A549 (cell line): ENCODE measurements around the gene CRB2.

ENCODE experiments used
- ESRRA ChIP-seq: fragments of 150-350 bp; IDR thresholded peaks from 2 replicates; pipeline ENCODE4 v1.6.1; 2014; ENCODE audit warnings: mild to moderate bottlenecking, low read length, borderline replicate concordance
- GATA3 ChIP-seq: IDR thresholded peaks from 2 replicates; pipeline ENCODE4 v1.6.1; 2012; ENCODE audit warnings: borderline replicate concordance
- HOXA7 ChIP-seq: fragments of 250-450 bp; sonication (Bioruptor Pico); IDR thresholded peaks from 2 replicates; pipeline ENCODE4 v1.5.0; 2020; ENCODE audit warnings: mild to moderate bottlenecking, moderate library complexity
- JUN ChIP-seq, 2 experiments: fragments of >200 bp; sonication (Bioruptor Twin); formaldehyde crosslinking; IDR thresholded peaks; 2 replicates in 1 of 2; 3 replicates in 1 of 2; pipeline ENCODE4 v1.6.1; 2016 to 2017
- KDM1A ChIP-seq: fragments of 200-600 bp; sonication (generic); IDR thresholded peaks from 2 replicates; pipeline ENCODE4 v1.6.1; 2016; ENCODE audit warnings: low read depth, mild to moderate bottlenecking
- MAFK ChIP-seq: fragments of 450-650 bp; IDR thresholded peaks from 2 replicates; pipeline ENCODE4 v1.6.1; 2014; ENCODE audit not compliant: partially characterized antibody
- POLR2A ChIP-seq: IDR thresholded peaks from 2 replicates; pipeline ENCODE4 v1.6.1; 2012; ENCODE audit warnings: mild to moderate bottlenecking, low read length
- RAD21 ChIP-seq, 2 experiments: fragments of >200 bp in 1 of 2; sonication (Bioruptor Twin) in 1 of 2; formaldehyde crosslinking in 1 of 2; IDR thresholded peaks in 1 of 2; conservative IDR thresholded peaks in 1 of 2; 2 replicates in 1 of 2; 3 replicates in 1 of 2; pipeline ENCODE4 v1.6.1; 2012 to 2018; ENCODE audit warnings: inconsistent platforms in 1 of 2
- RCOR1 ChIP-seq: fragments of 150-350 bp; IDR thresholded peaks from 2 replicates; pipeline ENCODE4 v1.6.1; 2014; ENCODE audit warnings: antibody characterized with exemption, low read length, low read depth
- TF ChIP-seq, protein P1 (sequence below): IDR thresholded peaks from 2 replicates; pipeline ENCODE4 v1.6.1; 2012
- TF ChIP-seq, protein P2 (sequence below): fragments of >200 bp; sonication (Bioruptor Twin); formaldehyde crosslinking; IDR thresholded peaks from 3 replicates; pipeline ENCODE4 v1.5.1; 2016
- TF ChIP-seq, protein P3 (sequence below): fragments of 200-600 bp; sonication (generic); IDR thresholded peaks from 2 replicates; pipeline ENCODE4 v1.6.1; 2016; ENCODE audit warnings: antibody characterized with exemption, mild to moderate bottlenecking, moderate library complexity

DNA sequence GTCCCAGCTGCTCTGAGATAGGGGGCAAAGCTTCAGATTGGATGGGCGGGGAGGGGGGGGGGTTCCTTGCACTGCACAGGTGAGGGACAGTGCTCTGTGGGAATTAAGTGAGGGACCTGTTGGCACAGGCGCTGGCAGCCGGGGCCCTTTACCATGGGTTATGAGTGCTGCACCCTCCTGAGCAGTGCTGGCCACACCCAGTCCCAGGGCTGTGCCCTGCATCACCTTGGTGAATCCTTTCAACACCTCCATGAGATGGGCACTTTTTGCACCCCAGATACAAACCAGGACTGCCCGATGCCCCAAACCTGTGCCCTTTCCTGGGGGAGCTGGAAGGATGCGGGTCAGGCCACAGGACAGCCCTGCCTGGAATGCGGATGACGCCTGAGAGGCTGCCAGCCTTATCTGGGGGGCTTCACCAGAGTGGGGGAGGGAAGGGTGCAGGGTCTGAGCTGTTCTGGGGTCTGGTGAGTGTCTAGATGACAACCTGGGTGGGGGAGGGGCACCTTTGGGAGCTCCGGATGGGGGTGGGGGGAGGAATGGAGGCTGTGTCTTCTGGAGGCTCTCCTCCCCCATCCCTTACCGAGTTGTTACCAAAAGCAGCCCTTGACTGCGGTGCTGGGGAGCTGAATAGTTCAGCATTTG, 5.2 kb downstream of the CRB2 start:
- TF ChIP-seq KDM1A = no peak
- no peak for TF ChIP-seq MAFK
- TF ChIP-seq RAD21 (conservative IDR thresholded peaks at IDR 0.05 in 1 of 2, IDR thresholded peaks at IDR 0.05 in 1 of 2) = no peak
- TF ChIP-seq JUN (IDR thresholded peaks at IDR 0.05) = no peak
- TF ChIP-seq, protein P1, sequence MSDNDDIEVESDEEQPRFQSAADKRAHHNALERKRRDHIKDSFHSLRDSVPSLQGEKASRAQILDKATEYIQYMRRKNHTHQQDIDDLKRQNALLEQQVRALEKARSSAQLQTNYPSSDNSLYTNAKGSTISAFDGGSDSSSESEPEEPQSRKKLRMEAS = no peak
- TF ChIP-seq POLR2A = no peak
- TF ChIP-seq, protein P2, sequence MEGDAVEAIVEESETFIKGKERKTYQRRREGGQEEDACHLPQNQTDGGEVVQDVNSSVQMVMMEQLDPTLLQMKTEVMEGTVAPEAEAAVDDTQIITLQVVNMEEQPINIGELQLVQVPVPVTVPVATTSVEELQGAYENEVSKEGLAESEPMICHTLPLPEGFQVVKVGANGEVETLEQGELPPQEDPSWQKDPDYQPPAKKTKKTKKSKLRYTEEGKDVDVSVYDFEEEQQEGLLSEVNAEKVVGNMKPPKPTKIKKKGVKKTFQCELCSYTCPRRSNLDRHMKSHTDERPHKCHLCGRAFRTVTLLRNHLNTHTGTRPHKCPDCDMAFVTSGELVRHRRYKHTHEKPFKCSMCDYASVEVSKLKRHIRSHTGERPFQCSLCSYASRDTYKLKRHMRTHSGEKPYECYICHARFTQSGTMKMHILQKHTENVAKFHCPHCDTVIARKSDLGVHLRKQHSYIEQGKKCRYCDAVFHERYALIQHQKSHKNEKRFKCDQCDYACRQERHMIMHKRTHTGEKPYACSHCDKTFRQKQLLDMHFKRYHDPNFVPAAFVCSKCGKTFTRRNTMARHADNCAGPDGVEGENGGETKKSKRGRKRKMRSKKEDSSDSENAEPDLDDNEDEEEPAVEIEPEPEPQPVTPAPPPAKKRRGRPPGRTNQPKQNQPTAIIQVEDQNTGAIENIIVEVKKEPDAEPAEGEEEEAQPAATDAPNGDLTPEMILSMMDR = no peak
- TF ChIP-seq GATA3 = no peak
- no peak for TF ChIP-seq HOXA7 (CRISPR knock-in tag)
- TF ChIP-seq ESRRA = no peak
- TF ChIP-seq, protein P3, sequence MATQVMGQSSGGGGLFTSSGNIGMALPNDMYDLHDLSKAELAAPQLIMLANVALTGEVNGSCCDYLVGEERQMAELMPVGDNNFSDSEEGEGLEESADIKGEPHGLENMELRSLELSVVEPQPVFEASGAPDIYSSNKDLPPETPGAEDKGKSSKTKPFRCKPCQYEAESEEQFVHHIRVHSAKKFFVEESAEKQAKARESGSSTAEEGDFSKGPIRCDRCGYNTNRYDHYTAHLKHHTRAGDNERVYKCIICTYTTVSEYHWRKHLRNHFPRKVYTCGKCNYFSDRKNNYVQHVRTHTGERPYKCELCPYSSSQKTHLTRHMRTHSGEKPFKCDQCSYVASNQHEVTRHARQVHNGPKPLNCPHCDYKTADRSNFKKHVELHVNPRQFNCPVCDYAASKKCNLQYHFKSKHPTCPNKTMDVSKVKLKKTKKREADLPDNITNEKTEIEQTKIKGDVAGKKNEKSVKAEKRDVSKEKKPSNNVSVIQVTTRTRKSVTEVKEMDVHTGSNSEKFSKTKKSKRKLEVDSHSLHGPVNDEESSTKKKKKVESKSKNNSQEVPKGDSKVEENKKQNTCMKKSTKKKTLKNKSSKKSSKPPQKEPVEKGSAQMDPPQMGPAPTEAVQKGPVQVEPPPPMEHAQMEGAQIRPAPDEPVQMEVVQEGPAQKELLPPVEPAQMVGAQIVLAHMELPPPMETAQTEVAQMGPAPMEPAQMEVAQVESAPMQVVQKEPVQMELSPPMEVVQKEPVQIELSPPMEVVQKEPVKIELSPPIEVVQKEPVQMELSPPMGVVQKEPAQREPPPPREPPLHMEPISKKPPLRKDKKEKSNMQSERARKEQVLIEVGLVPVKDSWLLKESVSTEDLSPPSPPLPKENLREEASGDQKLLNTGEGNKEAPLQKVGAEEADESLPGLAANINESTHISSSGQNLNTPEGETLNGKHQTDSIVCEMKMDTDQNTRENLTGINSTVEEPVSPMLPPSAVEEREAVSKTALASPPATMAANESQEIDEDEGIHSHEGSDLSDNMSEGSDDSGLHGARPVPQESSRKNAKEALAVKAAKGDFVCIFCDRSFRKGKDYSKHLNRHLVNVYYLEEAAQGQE = no peak
- no peak for TF ChIP-seq RCOR1
